Esophagus muscularis mucosa (tissue), 4 donors: ENCODE data around the gene MRPL50. TPM values are rescaled to one million over a fixed set of nuclear protein-coding genes. Genes with fewer than 3 reads are reported as not detected.

Experiments used
- DNase-seq: peaks from one replicate; pipeline ENCODE4 v3.0.0-alpha.2; 2017; ENCODE audit errors: extremely low spot score
- H3K27ac ChIP-seq, 4 donors: fragments of 200-600 bp; sonication (generic); replicated peaks in 1 of 4; 1 replicate in 3 of 4; 2 replicates in 1 of 4; pipeline ENCODE4 v1.5.1; 2016 to 2019; ENCODE audit warnings: mild to moderate bottlenecking in 1 of 4
- H3K27me3 ChIP-seq, 4 donors: fragments of 200-600 bp; sonication (generic); one replicate each; pipeline versions ENCODE4 v1.5.1 to v1.6.0; 2016 to 2019
- H3K36me3 ChIP-seq, 4 donors: fragments of 200-600 bp; sonication (generic); one replicate each; pipeline ENCODE4 v1.5.1; 2016 to 2019
- H3K4me1 ChIP-seq, 4 donors: fragments of 200-600 bp; sonication (generic); one replicate each; pipeline ENCODE4 v1.5.1; 2016 to 2019
- H3K4me3 ChIP-seq, 4 donors: fragments of 200-600 bp; sonication (generic); 1 replicate in 2 of 4; 2 replicates in 2 of 4; pipeline ENCODE4 v1.5.1; 2016 to 2019; ENCODE audit warnings: mild to moderate bottlenecking in 4 of 4, moderate library complexity in 1 of 4
- H3K9me3 ChIP-seq, 4 donors: fragments of 200-600 bp; sonication (generic); 1 replicate in 3 of 4; 2 replicates in 1 of 4; pipeline ENCODE4 v1.5.1; 2016 to 2019
- CTCF ChIP-seq, 3 experiments: fragments of 200-600 bp in 2 of 3; fragments of 450-650 bp in 1 of 3; sonication (generic) in 2 of 3; IDR thresholded peaks; one replicate each; pipeline ENCODE4 v1.5.1; 2017 to 2019; ENCODE audit warnings: antibody characterized with exemption in 3 of 3, mild to moderate bottlenecking in 2 of 3, moderate library complexity in 1 of 3
- EP300 ChIP-seq: sonication (generic); formaldehyde crosslinking; IDR thresholded peaks from one replicate; pipeline ENCODE4 v1.6.1; 2017; ENCODE audit warnings: antibody characterized with exemption
- POLR2A ChIP-seq: fragments of 450-650 bp; IDR thresholded peaks from one replicate; pipeline ENCODE4 v1.6.1; 2017; ENCODE audit warnings: antibody characterized with exemption, moderate library complexity, mild to moderate bottlenecking, low read depth
- POLR2AphosphoS5 ChIP-seq, 2 donors: sonication (generic); formaldehyde crosslinking; IDR thresholded peaks; one replicate each; pipeline ENCODE4 v1.6.1; 2017; ENCODE audit warnings: antibody characterized with exemption in 2 of 2
- WGBS: methylation state at CpG from one replicate; pipeline ENCODE4 v1.1.5; 2018; 5-methylcytosine and 5-hydroxymethylcytosine counted together
- intact Hi-C: fragments of 100-400 bp; cut with DNase I; formaldehyde crosslinking; loops from one replicate; pipeline ENCODE4 v1.15.1; 2023
- total RNA-seq, 4 donors: library from RNA; depleted of rRNA; stranded (reverse); fragments of >200 nt; gene quantifications; one replicate each; pipeline versions ENCODE4 v1.1.0 to v1.2.1, GENCODE V29; 2016

MRPL50 gene
- total RNA-seq, 4 donors from 2014 or later = 8.3 to 12.9 (median 10.4) TPM

- no peaks in the 10 kb centered on the region for H3K27me3 ChIP-seq
- no peak overlapping the region for H3K4me3 ChIP-seq
- peaks cover 0 to 3% (median 0%) of the 10 kb centered on the region in 4 donors for H3K36me3 ChIP-seq
- peaks cover 14 to 81% (median 71%) of the 10 kb centered on the region in 4 donors for H3K9me3 ChIP-seq
- intact Hi-C loops = no loop called here
- H3K4me1 ChIP-seq = no peaks in the 10 kb centered on the region
- DNase-seq = no peak
- TF ChIP-seq EP300 = no peak
- TF ChIP-seq CTCF (IDR thresholded peaks at IDR 0.05) = no peak
- no peak overlapping the region for H3K27ac ChIP-seq
Measured at GRCh38 chr9:101415578-101415977, 17.2 kb upstream of the MRPL50 start.

DNA sequence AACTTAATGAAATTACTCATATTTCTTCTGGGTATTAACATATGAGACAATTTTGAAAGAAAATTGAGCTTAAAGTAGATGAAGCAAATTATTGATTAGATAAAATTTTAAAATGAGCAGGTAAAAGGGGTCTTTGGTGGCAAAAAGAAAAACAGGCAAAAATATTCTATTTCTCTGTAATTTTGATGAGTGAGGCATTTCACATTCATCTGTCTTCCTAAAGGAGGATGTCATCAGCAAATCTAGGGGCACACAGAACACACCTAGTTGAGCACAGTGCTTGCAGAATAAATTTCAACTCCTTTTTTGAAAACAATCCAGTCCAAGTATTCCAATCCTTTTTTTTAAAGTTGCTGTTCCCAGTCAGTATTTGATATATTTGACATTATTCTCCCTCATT, 16.4 kb upstream of the MRPL50 start:
- Histone ChIP-seq H3K36me3 (peaks cover 0 to 3% (median under 1%) of the 10 kb centered on the region in 4 donors), H3K27me3 (no peaks in the 10 kb centered on the region), H3K27ac (no peak overlapping the region), H3K4me3 (no peak overlapping the region), H3K9me3 (peaks cover 20 to 88% (median 78%) of the 10 kb centered on the region in 4 donors), H3K4me1 (no peaks in the 10 kb centered on the region)
- TF ChIP-seq POLR2AphosphoS5 (IDR thresholded peaks at IDR 0.05) = no peak
- TF ChIP-seq CTCF (IDR thresholded peaks at IDR 0.05) = no peak
- TF ChIP-seq POLR2A = no peak
- TF ChIP-seq EP300 = no peak
- DNase-seq = no peak
- intact Hi-C loops = no loop called here

DNA sequence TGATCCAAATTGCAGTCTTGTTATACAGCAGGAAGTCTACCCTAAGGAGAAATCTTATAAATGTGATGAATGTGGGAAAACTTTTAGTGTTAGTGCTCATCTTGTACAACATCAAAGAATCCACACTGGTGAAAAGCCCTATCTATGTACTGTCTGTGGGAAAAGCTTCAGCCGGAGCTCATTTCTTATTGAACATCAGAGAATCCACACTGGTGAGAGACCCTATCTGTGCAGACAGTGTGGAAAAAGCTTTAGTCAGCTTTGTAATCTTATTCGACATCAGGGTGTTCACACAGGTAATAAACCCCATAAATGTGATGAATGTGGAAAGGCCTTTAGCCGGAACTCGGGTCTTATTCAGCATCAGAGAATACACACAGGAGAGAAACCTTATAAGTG, 10.7 kb upstream of the MRPL50 start:
- Histone ChIP-seq H3K4me3 (no peak overlapping the region), H3K27ac (no peak overlapping the region), H3K27me3 (no peaks in the 10 kb centered on the region), H3K9me3 (peaks cover 44 to 100% (median 95%) of the 10 kb centered on the region in 4 donors), H3K36me3 (peaks cover 54 to 58% (median 56%) of the 10 kb centered on the region in 4 donors), H3K4me1 (no peaks in the 10 kb centered on the region)
- DNase-seq = no peak
- intact Hi-C loops = no loop called here
- 100% methylated on average over 4 of the region's 4 CpGs for WGBS
- no peak for TF ChIP-seq POLR2A
- TF ChIP-seq EP300 = no peak
- no peak for TF ChIP-seq POLR2AphosphoS5 (IDR thresholded peaks at IDR 0.05)
- no peak for TF ChIP-seq CTCF (IDR thresholded peaks at IDR 0.05)

DNA sequence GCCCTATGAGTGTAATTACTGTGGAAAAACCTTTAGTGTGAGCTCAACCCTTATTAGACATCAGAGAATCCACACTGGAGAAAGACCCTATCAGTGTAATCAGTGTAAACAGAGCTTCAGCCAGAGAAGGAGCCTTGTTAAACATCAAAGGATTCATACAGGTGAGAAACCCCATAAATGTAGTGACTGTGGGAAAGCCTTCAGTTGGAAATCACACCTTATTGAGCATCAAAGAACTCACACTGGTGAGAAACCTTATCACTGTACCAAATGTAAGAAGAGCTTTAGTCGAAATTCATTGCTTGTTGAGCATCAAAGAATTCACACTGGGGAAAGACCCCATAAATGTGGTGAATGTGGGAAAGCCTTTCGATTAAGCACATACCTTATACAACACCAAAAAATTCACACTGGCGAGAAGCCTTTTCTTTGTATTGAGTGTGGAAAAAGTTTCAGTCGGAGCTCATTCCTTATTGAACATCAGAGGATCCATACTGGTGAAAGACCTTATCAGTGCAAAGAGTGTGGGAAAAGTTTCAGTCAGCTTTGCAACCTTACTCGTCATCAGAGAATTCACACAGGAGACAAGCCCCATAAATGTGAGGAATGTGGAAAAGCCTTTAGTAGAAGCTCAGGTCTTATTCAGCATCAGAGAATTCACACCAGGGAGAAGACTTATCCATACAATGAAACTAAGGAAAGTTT, 10.1 kb upstream of the MRPL50 start:
- H3K27ac ChIP-seq = no peak overlapping the region
- H3K4me3 ChIP-seq = no peak overlapping the region
- peaks cover 59 to 64% (median 62%) of the 10 kb centered on the region in 4 donors for H3K36me3 ChIP-seq
- no peaks in the 10 kb centered on the region for H3K4me1 ChIP-seq
- 96% methylated on average over 5 of the region's 5 CpGs for WGBS
- no peak for DNase-seq
- intact Hi-C loops = no loop called here
- TF ChIP-seq CTCF (IDR thresholded peaks at IDR 0.05) = no peak
- TF ChIP-seq EP300 = no peak
- no peak for TF ChIP-seq POLR2AphosphoS5 (IDR thresholded peaks at IDR 0.05)
- TF ChIP-seq POLR2A = no peak
- H3K9me3 ChIP-seq = peaks cover 44 to 100% (median 92%) of the 10 kb centered on the region in 4 donors
- H3K27me3 ChIP-seq = no peaks in the 10 kb centered on the region
